HL-60 (cell line): ENCODE data around the gene SMAD1.

Experiments
- DNase-seq, 2 experiments: peaks; one replicate each; pipeline ENCODE4 v3.0.0-alpha.2; 2010 to 2020; ENCODE audit warnings: low read depth in 1 of 2, low spot score in 1 of 2
- H3K27ac ChIP-seq: fragments of 250-450 bp; sonication (Bioruptor Pico); replicated peaks from 2 replicates; pipeline ENCODE4 v1.5.1; 2020; ENCODE audit warnings: mild to moderate bottlenecking, moderate library complexity
- H3K27me3 ChIP-seq: fragments of 250-450 bp; sonication (Bioruptor Pico); 2 replicates; pipeline ENCODE4 v1.5.1; 2021; ENCODE audit warnings: mild to moderate bottlenecking, moderate library complexity; ENCODE audit not compliant: insufficient read depth, poor library complexity, severe bottlenecking
- H3K4me3 ChIP-seq: replicated peaks from 2 replicates; pipeline ENCODE4 v1.5.1; 2011; ENCODE audit warnings: mild to moderate bottlenecking, control low read depth, low read length; ENCODE audit not compliant: insufficient read depth
- GABPA ChIP-seq: IDR thresholded peaks from 2 replicates; pipeline ENCODE4 v1.6.1; 2012; ENCODE audit warnings: low read depth
- POLR2AphosphoS5 ChIP-seq: IDR thresholded peaks from 2 replicates; pipeline ENCODE4 v1.6.1; 2012; ENCODE audit warnings: low read depth
- SPI1 ChIP-seq: IDR thresholded peaks from 2 replicates; pipeline ENCODE4 v1.6.1; 2012; ENCODE audit warnings: low read depth, mild to moderate bottlenecking, borderline replicate concordance
- TF ChIP-seq, protein P1 (sequence below): IDR thresholded peaks from one replicate; pipeline ENCODE4 v1.5.1; 2011; ENCODE audit warnings: low read length, control low read depth, inconsistent platforms; ENCODE audit not compliant: insufficient read depth
- TF ChIP-seq, protein P2 (sequence below): IDR thresholded peaks from 2 replicates; pipeline ENCODE4 v1.6.1; 2012; ENCODE audit warnings: low read depth; ENCODE audit not compliant: insufficient replicate concordance

The SMAD1 gene

DNA sequence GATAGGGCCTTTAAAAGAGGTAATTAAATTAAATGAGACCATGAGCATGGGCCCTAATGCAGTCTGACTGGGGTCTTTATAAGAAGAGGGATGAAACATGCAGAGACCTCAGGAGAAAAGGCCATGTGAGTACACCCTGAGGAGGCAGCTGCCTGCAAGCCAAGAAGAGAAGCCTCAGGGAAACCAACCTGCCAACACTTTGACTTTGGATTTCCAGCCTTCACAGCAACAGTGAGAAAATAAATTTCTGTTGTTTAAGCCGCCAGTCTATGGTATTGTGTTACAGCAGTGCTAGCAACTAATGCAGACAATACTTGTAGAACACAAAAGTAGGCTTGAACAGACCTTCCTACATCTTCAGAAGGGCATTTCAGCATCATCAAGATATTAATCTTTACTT, 52.3 kb downstream of the SMAD1 start:
- H3K4me3 ChIP-seq, result no peak overlapping the region
- no peak for DNase-seq

DNA sequence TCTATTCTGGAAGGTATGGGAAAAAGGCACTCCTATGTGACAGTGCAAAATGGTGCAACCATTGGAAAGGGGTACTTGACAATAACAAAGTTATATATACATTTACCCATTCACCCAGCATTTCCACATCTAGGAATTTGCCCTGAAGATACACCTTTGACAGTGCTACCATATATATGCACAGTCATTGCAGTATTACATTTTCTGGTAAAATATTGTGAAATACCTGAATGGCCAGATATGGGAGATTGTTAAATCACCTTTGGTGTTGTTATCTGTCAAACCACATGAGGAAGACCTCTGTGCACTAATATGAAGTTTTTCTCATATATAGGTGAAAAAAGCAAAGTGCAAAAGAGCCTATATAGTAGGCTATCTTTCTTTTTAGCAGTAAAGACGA, 53.5 kb downstream of the SMAD1 start:
- DNase-seq, result no peak
- TF ChIP-seq, protein P1, sequence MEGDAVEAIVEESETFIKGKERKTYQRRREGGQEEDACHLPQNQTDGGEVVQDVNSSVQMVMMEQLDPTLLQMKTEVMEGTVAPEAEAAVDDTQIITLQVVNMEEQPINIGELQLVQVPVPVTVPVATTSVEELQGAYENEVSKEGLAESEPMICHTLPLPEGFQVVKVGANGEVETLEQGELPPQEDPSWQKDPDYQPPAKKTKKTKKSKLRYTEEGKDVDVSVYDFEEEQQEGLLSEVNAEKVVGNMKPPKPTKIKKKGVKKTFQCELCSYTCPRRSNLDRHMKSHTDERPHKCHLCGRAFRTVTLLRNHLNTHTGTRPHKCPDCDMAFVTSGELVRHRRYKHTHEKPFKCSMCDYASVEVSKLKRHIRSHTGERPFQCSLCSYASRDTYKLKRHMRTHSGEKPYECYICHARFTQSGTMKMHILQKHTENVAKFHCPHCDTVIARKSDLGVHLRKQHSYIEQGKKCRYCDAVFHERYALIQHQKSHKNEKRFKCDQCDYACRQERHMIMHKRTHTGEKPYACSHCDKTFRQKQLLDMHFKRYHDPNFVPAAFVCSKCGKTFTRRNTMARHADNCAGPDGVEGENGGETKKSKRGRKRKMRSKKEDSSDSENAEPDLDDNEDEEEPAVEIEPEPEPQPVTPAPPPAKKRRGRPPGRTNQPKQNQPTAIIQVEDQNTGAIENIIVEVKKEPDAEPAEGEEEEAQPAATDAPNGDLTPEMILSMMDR, result no peak
- no peak for TF ChIP-seq SPI1
- TF ChIP-seq, protein P2, sequence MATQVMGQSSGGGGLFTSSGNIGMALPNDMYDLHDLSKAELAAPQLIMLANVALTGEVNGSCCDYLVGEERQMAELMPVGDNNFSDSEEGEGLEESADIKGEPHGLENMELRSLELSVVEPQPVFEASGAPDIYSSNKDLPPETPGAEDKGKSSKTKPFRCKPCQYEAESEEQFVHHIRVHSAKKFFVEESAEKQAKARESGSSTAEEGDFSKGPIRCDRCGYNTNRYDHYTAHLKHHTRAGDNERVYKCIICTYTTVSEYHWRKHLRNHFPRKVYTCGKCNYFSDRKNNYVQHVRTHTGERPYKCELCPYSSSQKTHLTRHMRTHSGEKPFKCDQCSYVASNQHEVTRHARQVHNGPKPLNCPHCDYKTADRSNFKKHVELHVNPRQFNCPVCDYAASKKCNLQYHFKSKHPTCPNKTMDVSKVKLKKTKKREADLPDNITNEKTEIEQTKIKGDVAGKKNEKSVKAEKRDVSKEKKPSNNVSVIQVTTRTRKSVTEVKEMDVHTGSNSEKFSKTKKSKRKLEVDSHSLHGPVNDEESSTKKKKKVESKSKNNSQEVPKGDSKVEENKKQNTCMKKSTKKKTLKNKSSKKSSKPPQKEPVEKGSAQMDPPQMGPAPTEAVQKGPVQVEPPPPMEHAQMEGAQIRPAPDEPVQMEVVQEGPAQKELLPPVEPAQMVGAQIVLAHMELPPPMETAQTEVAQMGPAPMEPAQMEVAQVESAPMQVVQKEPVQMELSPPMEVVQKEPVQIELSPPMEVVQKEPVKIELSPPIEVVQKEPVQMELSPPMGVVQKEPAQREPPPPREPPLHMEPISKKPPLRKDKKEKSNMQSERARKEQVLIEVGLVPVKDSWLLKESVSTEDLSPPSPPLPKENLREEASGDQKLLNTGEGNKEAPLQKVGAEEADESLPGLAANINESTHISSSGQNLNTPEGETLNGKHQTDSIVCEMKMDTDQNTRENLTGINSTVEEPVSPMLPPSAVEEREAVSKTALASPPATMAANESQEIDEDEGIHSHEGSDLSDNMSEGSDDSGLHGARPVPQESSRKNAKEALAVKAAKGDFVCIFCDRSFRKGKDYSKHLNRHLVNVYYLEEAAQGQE, result no peak
- no peak for TF ChIP-seq POLR2AphosphoS5
- no peak for TF ChIP-seq GABPA
- no peak overlapping the region for H3K27ac ChIP-seq
- no peak overlapping the region for H3K4me3 ChIP-seq
- H3K27me3 ChIP-seq, result no peaks in the 10 kb centered on the region

More for the DNA sequence above, 52.3 kb downstream of the SMAD1 start:
- no peak overlapping the region for H3K27ac ChIP-seq
- TF ChIP-seq SPI1 (no peak), POLR2AphosphoS5 (no peak), GABPA (no peak)
- TF ChIP-seq, protein P2, result no peak
- TF ChIP-seq, protein P1, result no peak
- no peaks in the 10 kb centered on the region for H3K27me3 ChIP-seq

DNA sequence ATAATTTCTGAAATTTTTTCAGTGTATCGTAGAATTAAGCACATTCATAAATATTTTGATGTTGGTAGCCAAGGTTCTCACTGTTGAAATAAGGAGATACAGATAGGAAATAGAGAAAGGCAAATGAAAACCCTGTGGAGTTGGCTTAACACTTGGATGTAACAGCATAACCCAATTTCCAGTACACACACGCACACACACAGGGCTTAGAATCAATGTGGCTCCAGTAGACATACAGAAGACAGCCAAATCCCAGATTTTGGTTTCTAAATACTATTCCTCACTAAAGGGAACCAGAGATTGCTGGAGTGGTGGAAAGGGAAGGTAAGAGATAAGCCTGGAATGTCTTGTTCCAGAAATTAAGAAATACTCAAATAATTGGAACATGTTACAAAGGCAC, 54.4 kb downstream of the SMAD1 start:
- Histone ChIP-seq H3K27me3 (no peaks in the 10 kb centered on the region), H3K4me3 (no peak overlapping the region), H3K27ac (no peak overlapping the region)
- TF ChIP-seq GABPA (no peak), SPI1 (no peak), POLR2AphosphoS5 (no peak)
- TF ChIP-seq, protein P2, result no peak
- TF ChIP-seq, protein P1, result no peak
- no peak for DNase-seq
